IPS-NIHi11 (cell line): Measurements from ENCODE around the gene ROBO4.

Source experiments
- DNase-seq: peaks from one replicate; pipeline ENCODE4 v3.0.0; 2012; ENCODE audit warnings: mixed read lengths, low spot score

Gene ROBO4

DNA sequence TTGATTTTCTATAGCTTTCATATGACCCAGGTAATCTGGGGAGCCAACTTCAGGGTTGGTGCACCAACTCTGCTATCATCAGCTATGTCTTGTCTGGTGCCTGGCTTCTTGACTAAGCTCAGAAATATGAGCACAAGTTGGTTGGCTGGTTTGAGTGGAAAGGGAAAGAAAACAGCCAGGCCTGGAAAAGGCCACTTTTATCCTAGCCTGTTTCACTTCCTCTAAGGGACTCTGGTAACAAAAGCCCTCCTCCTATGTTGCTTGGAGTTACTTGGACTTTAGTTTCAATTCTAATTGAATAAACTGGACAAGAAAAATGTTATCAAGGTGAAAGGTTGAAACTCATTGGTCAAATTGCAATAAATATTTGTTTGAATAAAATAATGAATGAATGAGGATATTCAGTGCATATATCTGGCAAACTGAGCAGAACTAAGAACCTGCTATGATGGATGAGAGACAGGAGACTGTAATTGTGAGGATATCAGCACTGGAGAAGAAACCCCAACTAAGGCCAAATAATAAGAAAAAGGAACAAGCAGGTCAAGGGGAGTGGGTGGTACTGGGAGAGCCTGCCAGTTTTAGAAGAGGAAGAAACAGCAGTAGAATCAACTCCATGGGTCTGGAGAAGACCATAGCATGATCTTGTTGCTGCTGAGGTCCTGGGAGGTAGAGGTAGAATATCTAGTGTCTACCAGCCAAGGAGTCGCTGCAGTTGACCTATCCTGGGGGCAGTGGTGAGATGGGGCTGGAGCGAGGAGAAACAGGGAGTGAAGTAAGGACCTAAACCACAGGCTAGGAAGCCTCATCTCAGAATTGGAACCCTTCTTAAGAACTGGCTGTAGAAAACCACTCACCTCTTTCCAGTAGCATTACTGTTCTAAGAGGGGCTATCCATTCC, 8.2 kb downstream of the ROBO4 start:
- DNase-seq = no peak

DNA sequence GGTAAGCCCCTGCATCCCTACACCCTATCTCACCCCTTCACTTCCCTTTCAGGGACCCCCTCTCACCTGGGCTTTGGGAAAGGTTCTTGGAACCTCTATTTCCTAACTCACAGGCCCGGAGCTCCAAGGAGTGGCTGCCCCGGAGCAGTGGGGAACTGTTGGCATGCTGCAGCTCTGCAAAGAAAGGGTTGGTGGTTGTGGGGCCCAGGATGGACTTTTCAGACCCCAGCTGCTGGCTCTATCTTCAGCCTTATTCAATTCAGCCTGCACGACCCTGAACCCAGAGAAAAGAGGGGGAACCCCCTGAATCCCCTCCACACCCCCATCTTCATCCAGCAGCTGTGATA, 10.0 kb downstream of the ROBO4 start:
- DNase-seq = no peak

DNA sequence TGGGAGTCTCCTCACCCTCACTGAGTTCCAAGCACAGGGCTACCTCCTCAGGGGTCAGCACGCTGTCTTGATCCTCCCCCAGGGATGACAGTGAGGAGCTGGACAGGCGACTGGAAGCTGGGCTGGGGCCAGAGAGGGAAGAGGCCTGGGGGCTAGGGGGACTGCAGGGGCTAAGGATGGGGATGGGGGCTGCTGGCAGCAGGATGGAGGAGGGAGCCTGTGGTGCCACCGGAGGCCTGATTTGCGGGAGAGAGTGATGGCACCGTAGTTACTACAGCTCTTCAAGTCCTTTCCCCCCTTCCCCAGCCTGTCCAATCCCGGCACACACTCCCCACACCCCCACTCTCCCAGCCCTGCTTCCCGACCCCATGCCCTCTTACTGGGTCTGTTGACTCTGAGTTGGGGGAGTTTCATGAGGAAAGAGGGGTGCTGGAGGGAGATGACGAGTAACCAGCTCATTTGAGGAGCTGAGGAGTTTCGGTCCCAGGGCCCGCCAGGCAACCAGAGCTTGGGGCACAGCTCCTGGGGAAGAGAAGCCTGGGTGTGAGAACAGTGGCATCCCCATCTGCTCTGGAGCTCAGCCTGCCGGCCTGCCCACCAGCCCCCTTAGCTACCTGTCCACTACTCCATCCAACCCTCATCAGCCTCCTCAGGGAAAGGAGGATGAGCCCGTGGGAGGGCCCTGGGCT, 10.5 kb downstream of the ROBO4 start:
- DNase-seq = no peak

- DNase-seq = no peak
These were observed 11.2 kb downstream of the ROBO4 start for GRCh38 chr11:124886476-124886875.

DNA sequence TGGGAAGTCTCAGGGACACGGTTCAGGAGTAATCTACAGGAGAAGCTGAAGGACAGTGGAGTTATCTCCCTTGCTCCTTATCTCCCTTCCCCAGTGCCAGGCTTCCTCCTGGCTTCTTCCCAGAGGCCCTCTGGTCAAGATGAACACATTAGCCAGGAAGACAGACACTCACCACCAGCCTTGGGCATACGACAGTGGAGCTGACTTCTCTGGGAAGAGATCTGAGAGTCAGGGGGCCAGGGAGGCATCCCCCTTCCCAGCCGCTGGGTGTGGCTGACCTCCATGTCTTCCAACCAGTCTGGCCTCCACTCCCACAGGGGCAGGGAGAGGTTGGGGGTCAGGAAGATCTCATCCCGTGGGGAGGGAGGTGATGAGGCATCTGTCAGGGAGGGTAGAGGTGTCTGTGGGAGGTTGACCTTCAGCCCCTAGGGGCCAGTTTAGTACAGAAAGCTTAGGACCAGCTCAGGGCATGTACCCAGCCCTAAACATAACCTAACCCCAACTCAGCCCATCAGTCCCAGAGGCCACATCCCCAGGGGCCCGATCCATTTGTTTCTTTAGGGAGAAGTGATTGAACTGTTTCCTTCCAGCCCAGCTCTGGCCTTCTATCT, 12.7 kb downstream of the ROBO4 start:
- no peak for DNase-seq

DNA sequence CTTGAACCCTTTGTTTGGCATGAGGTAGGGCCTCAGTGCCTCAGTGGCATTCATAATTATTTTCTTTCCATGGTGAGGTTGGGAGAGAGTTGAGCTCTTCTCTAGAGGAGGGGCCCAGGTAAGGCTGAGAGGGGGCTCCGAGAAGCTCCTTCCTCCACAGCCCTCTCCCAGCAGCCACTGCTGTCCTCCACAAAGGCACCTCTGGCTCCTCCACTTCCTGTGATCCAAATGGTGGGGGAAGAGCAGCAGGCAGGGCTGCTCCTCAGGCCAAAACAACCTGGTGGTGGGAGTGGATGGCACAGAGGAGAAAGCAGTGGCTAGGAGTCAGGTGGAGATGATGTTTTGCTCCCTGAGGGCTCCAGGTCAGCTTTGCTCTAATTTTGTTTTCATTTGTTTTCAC, 13.3 kb downstream of the ROBO4 start:
- DNase-seq = no peak

GRCh38 chr11:124882339-124883071, 15.2 kb downstream of the ROBO4 start:
- no peak for DNase-seq

DNA sequence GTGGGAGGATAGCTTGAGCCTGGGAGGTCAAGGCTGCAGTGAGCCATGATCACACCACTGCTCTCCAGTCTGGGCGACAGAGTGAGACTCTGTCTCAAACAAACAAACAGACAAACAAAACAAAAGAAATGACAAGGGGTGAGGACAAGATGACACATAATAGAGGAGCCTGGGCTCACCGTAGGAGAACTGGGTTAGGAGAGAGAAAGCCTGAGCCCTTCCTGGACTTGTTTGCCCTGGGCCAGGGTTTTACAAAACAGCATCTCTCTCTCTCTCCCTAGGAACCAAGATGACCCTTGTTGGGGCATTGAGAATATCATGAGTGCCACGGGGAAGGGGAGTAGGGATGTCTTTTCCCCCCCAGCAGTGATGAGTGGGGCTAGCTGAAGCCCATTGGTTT, 16.7 kb downstream of the ROBO4 start:
- no peak for DNase-seq

GRCh38 chr11:124880290-124880611, 17.4 kb downstream of the ROBO4 start:
- no peak for DNase-seq

- no peak for DNase-seq
These were observed 18.0 kb downstream of the ROBO4 start for GRCh38 chr11:124879493-124880289.

- DNase-seq = peak; percentile 1
These were observed 18.7 kb downstream of the ROBO4 start for GRCh38 chr11:124878759-124879492.

DNA sequence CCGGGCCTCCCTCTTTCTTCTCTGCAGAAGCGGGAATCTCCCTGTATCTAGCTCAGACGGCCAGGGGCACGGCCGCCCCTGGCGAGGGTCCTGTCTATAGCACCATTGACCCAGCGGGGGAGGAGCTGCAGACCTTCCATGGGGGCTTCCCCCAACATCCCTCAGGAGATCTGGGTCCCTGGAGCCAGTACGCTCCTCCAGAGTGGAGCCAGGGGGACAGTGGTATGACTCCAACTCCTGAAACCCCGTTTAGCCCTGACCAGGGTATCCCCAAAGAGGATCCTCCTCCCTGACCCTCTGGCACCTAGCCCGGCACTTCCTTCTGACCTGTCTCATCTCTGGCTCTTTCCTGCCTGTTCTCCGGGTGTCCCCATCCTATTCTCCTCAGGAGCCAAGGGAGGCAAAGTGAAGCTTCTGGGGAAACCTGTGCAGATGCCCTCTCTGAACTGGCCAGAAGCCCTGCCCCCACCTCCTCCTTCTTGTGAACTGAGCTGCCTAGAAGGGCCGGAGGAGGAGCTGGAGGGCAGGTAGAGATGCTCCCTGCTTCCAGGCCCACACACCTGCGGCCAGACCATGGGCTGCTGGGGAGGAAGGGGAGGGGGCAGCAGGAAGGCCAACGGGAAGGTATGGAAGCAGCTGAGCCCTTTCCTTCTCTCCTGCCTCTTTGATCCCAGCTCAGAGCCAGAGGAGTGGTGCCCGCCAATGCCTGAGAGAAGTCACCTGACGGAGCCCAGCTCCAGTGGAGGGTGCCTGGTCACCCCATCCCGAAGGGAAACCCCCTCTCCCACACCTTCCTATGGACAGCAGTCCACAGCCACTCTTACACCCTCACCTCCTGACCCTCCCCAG, 19.5 kb downstream of the ROBO4 start:
- no peak for DNase-seq

GRCh38 chr11:124877631-124877909, 20.1 kb downstream of the ROBO4 start:
- no peak for DNase-seq

DNA sequence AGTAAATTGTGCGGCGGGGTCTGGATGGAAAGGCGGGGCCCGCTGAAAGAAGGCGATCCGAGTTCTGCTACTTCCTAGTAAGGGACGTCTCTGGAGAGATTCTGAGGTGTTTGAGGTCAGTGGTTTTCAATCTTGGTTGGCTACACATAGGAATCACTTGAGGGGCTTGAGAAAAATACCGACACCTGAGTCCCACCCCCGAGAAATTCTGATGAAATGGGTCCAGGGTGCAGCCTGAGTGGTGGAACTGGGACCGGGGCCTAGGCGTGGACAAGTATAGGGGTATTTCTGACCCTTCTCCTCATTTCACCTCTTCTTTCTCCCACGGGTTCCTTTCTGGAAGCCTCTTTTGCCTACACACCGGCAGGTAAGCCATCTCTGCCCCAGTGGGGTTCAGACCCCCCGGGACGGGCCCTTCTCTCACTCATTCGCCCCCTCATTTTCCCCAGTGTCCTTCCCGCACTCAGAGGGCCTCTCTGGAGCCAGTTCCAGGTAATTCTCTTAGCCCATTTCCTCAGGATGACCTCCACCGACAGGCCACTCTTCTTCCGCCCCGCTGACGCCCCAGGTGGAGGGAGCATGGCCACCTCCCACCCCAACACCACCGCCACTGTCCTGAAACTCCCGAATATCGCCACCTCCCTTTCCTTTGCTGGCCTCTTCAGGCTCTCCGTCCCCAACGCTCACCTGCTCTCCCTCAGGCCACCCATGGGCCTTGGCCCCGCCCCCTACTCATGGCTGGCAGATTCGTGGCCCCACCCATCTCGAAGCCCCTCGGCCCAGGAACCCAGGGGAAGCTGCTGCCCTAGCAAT, 20.6 kb downstream of the ROBO4 start:
- peak; percentile 55 for DNase-seq

DNA sequence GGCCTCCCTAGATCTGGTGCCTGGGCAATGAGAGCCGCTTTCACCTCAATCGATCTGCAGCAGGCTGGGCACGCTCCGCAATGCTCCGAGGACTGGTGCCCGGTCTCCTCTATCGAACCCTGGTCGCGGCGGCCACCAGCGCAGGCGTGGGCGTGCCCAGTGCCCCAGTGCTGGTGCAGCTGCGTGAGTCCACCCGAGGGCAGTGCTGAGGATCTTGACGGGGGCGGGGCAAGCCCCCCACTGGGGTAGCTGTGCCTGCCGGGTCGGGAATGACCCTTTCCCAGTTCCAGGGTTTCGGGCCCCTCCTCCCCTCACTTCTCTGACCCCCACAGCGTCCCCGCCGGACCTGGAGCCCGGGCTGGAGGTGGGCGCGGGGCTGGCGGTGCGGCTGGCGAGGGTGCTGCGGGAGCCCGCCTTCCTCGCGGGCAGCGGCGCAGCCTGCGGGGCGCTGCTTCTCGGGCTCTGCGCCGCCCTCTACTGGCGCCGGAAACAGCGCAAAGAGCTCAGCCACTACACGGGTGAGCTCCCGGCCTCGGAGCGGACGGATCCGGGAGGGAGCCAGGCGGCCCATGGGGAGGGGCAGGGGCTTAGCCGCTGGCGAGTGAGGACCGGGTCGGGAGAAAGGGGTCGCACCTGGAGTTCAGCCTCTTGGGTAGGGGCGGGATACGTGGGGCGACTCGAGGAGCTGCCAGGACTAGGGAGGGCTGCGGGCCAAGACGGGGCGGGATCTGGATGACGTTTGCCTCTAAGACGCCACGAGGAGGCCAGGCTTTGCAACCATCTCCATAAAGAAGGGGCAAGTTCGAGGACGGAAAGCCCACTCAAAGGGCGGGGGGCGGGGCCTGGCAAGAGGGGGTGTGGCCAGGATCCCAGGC, 21.5 kb downstream of the ROBO4 start:
- peak; percentile 92 for DNase-seq

- DNase-seq = no peak
These were observed 22.3 kb downstream of the ROBO4 start for GRCh38 chr11:124875401-124875800.

GRCh38 chr11:124874571-124875255, 23.0 kb downstream of the ROBO4 start:
- no peak for DNase-seq

GRCh38 chr11:124873951-124874350, 23.7 kb downstream of the ROBO4 start:
- DNase-seq = no peak
